Neural cell (in vitro differentiated cells): ENCODE data around the gene LRRC45. TPM values are rescaled to one million over a fixed set of nuclear protein-coding genes. Genes with fewer than 3 reads are reported as not detected.

Experiments used
- H2AFZ ChIP-seq: fragments of 200-600, 300-800 bp; sonication (generic), shearing (Covaris generic); 2 replicates; pipeline ENCODE4 v1.6.0; 2014; ENCODE audit warnings: low read depth, mild to moderate bottlenecking, antibody characterized with exemption, low read length, moderate library complexity
- H3F3A ChIP-seq: fragments of 200-600 bp; shearing (Covaris generic); 2 replicates; pipeline ENCODE4 v1.6.1; 2016; ENCODE audit warnings: mild to moderate bottlenecking, moderate library complexity, mixed read lengths, antibody characterized with exemption, low read length; ENCODE audit not compliant: insufficient read depth, poor library complexity, severe bottlenecking
- H3K27ac ChIP-seq: fragments of 200-600, 300-800 bp; sonication (generic), shearing (Covaris generic); 2 replicates; pipeline ENCODE4 v1.5.1; 2014; ENCODE audit warnings: mild to moderate bottlenecking, low read length, moderate library complexity
- H3K27me3 ChIP-seq: fragments of 300-800, 200-600 bp; sonication (generic), shearing (Covaris generic); 2 replicates; pipeline ENCODE4 v1.6.0; 2014; ENCODE audit warnings: mild to moderate bottlenecking, low read depth, low read length, moderate library complexity; ENCODE audit not compliant: insufficient read depth
- H3K36me3 ChIP-seq: fragments of 300-800, 200-600 bp; sonication (generic), shearing (Covaris generic); 2 replicates; pipeline ENCODE4 v1.5.1; 2014; ENCODE audit warnings: mild to moderate bottlenecking, antibody characterized with exemption, low read length, moderate library complexity; ENCODE audit not compliant: insufficient read depth
- H3K4me2 ChIP-seq: fragments of 300-800, 200-600 bp; sonication (generic), shearing (Covaris generic); 2 replicates; pipeline ENCODE4 v1.6.0; 2014; ENCODE audit warnings: mild to moderate bottlenecking, low read length
- H3K4me3 ChIP-seq: fragments of 300-800, 200-600 bp; sonication (generic), shearing (Covaris generic); 2 replicates; pipeline ENCODE4 v1.5.1; 2014; ENCODE audit warnings: mild to moderate bottlenecking, low read length, moderate library complexity
- H3K79me2 ChIP-seq: fragments of 200-600 bp; shearing (Covaris generic); replicated peaks from 2 replicates; pipeline ENCODE4 v1.6.0; 2014; ENCODE audit warnings: mild to moderate bottlenecking, low read length, moderate library complexity; ENCODE audit not compliant: insufficient read depth
- H3K9ac ChIP-seq: fragments of 300-800, 200-600 bp; sonication (generic), shearing (Covaris generic); 2 replicates; pipeline ENCODE4 v1.6.1; 2016; ENCODE audit warnings: mild to moderate bottlenecking, low read length, mixed read lengths
- H3K9me2 ChIP-seq: fragments of 200-600 bp; shearing (Covaris generic); 2 replicates; pipeline ENCODE4 v1.6.1; 2016; ENCODE audit warnings: mild to moderate bottlenecking, low read length, mixed read lengths; ENCODE audit not compliant: insufficient read depth
- H3K9me3 ChIP-seq: fragments of 200-600, 300-800 bp; sonication (generic), shearing (Covaris generic); 2 replicates; pipeline ENCODE4 v1.6.1; 2016; ENCODE audit warnings: mild to moderate bottlenecking, mixed run types, low read length, moderate library complexity, mixed read lengths
- H4K20me1 ChIP-seq: fragments of 200-600 bp; shearing (Covaris generic); 2 replicates; pipeline ENCODE4 v1.6.1; 2016; ENCODE audit warnings: mild to moderate bottlenecking, mixed run types; ENCODE audit not compliant: insufficient read depth
- CTCF ChIP-seq: fragments of 450-650 bp; IDR thresholded peaks from 2 replicates; pipeline ENCODE4 v1.5.1; 2014; ENCODE audit warnings: antibody characterized with exemption, mild to moderate bottlenecking, moderate library complexity; ENCODE audit not compliant: poor library complexity, severe bottlenecking
- EP300 ChIP-seq: fragments of 450-650 bp; conservative IDR thresholded peaks from 2 replicates; pipeline ENCODE4 v1.6.1; 2014; ENCODE audit warnings: antibody characterized with exemption, mild to moderate bottlenecking, moderate library complexity; ENCODE audit not compliant: poor library complexity, severe bottlenecking
- EZH2 ChIP-seq: fragments of 200-600, 300-800 bp; shearing (Covaris generic), sonication (generic); IDR thresholded peaks from 2 replicates; pipeline ENCODE4 v1.6.1; 2014; ENCODE audit warnings: antibody characterized with exemption, low read length, borderline replicate concordance, mild to moderate bottlenecking; ENCODE audit not compliant: insufficient read depth, poor library complexity, severe bottlenecking
- MXI1 ChIP-seq: fragments of 450-650 bp; conservative IDR thresholded peaks from 2 replicates; pipeline ENCODE4 v1.6.1; 2014; ENCODE audit warnings: antibody characterized with exemption, mild to moderate bottlenecking; ENCODE audit not compliant: poor library complexity, severe bottlenecking
- POLR2AphosphoS5 ChIP-seq: IDR thresholded peaks from 2 replicates; pipeline ENCODE4 v1.6.1; 2012
- RAD21 ChIP-seq: fragments of 450-650 bp; conservative IDR thresholded peaks from 2 replicates; pipeline ENCODE4 v1.6.1; 2014; ENCODE audit warnings: antibody characterized with exemption, mild to moderate bottlenecking, moderate library complexity
- REST ChIP-seq: IDR thresholded peaks from 2 replicates; pipeline ENCODE4 v1.6.1; 2012; ENCODE audit warnings: borderline replicate concordance
- SMC3 ChIP-seq: fragments of 450-650 bp; conservative IDR thresholded peaks from 2 replicates; pipeline ENCODE4 v1.6.1; 2014; ENCODE audit warnings: antibody characterized with exemption, mild to moderate bottlenecking, moderate library complexity; ENCODE audit not compliant: poor library complexity
- TAF1 ChIP-seq: IDR thresholded peaks from 2 replicates; pipeline ENCODE4 v1.6.1; 2012; ENCODE audit warnings: low read depth
- polyA plus RNA-seq: library from polyadenylated mRNA; depleted of rRNA; stranded (reverse); fragments of >200 nt; gene quantifications from 2 replicates; pipeline ENCODE4 v1.2.3, GENCODE V29; 2014

The LRRC45 gene
- polyA plus RNA-seq, 1 donor from 2014 or later, result 51.7 TPM

GRCh38 chr17:82028966-82029365, 5.9 kb downstream of the LRRC45 start:
- no peak overlapping the region for H3K27ac ChIP-seq
- TF ChIP-seq POLR2AphosphoS5, result no peak
- TF ChIP-seq REST, result no peak
- no peak for TF ChIP-seq EZH2
- no peak for TF ChIP-seq CTCF
- no peak for TF ChIP-seq TAF1
- TF ChIP-seq EP300, result no peak
- no peak for TF ChIP-seq SMC3
- no peak for TF ChIP-seq RAD21
- TF ChIP-seq MXI1, result no peak
- no peak overlapping the region for H3K9ac ChIP-seq
- H2AFZ ChIP-seq, result no peak overlapping the region
- no peaks in the 10 kb centered on the region for H3K9me3 ChIP-seq
- H3K4me3 ChIP-seq, result no peak overlapping the region
- H4K20me1 ChIP-seq, result no peaks in the 10 kb centered on the region
- H3F3A ChIP-seq, result no peaks in the 10 kb centered on the region
- no peak overlapping the region for H3K4me2 ChIP-seq
- no peaks in the 10 kb centered on the region for H3K79me2 ChIP-seq
- H3K9me2 ChIP-seq, result no peaks in the 10 kb centered on the region
- H3K27me3 ChIP-seq, result no peaks in the 10 kb centered on the region
- H3K36me3 ChIP-seq, result no peaks in the 10 kb centered on the region

- Histone ChIP-seq H2AFZ (no peak overlapping the region), H3K9ac (no peak overlapping the region), H3K27ac (no peak overlapping the region), H3K36me3 (no peaks in the 10 kb centered on the region), H3K9me2 (no peaks in the 10 kb centered on the region), H3K79me2 (no peaks in the 10 kb centered on the region), H3K9me3 (no peaks in the 10 kb centered on the region), H3K4me3 (no peak overlapping the region), H3K27me3 (no peaks in the 10 kb centered on the region), H3K4me2 (no peak overlapping the region), H4K20me1 (no peaks in the 10 kb centered on the region), H3F3A (no peaks in the 10 kb centered on the region)
- TF ChIP-seq EZH2 (no peak), MXI1 (no peak), REST (no peak), EP300 (no peak), POLR2AphosphoS5 (no peak), RAD21 (no peak), CTCF (no peak), SMC3 (no peak), TAF1 (no peak)
Observed at GRCh38 chr17:82029391-82029790, 6.3 kb downstream of the LRRC45 start.
